BJ (cell line): Measurements from ENCODE around the gene EIF2AK2. TPM values are rescaled to one million over a fixed set of nuclear protein-coding genes. Genes with fewer than 3 reads are reported as not detected.
A peak's percentile ranks its signal among the peaks of the same experiment; 100 is the strongest.
"Not testable (repeated sequence)": the region's sequence is repeated elsewhere in the genome, so short reads cannot be mapped to it uniquely, and the experiment has no call there.

Experiments
- CTCF ChIA-PET: fragments of 350-600 bp; formaldehyde crosslinking; extraction: SDS; loops from one replicate; lab custom pipeline; 2021; ENCODE audit warnings: antibody characterized with exemption, inconsistent platforms; lab: Yijun Ruan, JAX
- POLR2A ChIA-PET: fragments of 300-600 bp; sonication (Branson Sonifier 250); formaldehyde crosslinking; extraction: SDS; loops from one replicate; lab custom pipeline; 2021; ENCODE audit warnings: antibody characterized with exemption; lab: Charles Lee
- DNase-seq: peaks from one replicate; pipeline ENCODE4 v3.0.0-alpha.2; 2011; ENCODE audit warnings: low read depth
- H3K27me3 ChIP-seq: 2 replicates; pipeline ENCODE4 v1.6.0; 2011; ENCODE audit warnings: low read length; ENCODE audit not compliant: control insufficient read depth, insufficient read depth
- H3K36me3 ChIP-seq: 2 replicates; pipeline ENCODE4 v1.5.1; 2011; ENCODE audit warnings: low read length; ENCODE audit not compliant: control insufficient read depth, insufficient read depth
- H3K4me3 ChIP-seq: 2 replicates; pipeline ENCODE4 v1.5.1; 2011; ENCODE audit warnings: low read depth, mild to moderate bottlenecking, control low read depth, low read length
- CTCF ChIP-seq: IDR thresholded peaks from 2 replicates; pipeline ENCODE4 v1.5.1; 2011; ENCODE audit warnings: low read depth, mild to moderate bottlenecking, control low read depth, inconsistent platforms, low read length, moderate library complexity; ENCODE audit not compliant: insufficient read depth
- polyA plus RNA-seq: library from polyadenylated mRNA; depleted of rRNA; stranded (reverse); fragments of >200 nt; gene quantifications from 2 replicates; pipeline ENCODE4 v1.2.3, GENCODE V29; 2011

EIF2AK2 gene
- polyA plus RNA-seq, 1 experiment = 9.3 TPM

GRCh38 chr2:37201208-37201607 is 44.4 kb upstream of the EIF2AK2 start:
- POLR2A ChIA-PET = no interaction called here
- H3K4me3 ChIP-seq = no peak overlapping the region
- no peaks in the 10 kb centered on the region for H3K27me3 ChIP-seq
- no peak for TF ChIP-seq CTCF
- peaks cover 10% of the 10 kb centered on the region for H3K36me3 ChIP-seq
- no peak for DNase-seq
- CTCF ChIA-PET = no interaction called here

- no peak for DNase-seq
- no peaks in the 10 kb centered on the region for H3K27me3 ChIP-seq
- ChIA-PET CTCF (interaction anchor here (0.6 to 1.0 kb wide), 2 partner anchors 31 to 145 kb away, joined by 3 read pairs; no protein-coding TSS in a partner anchor), POLR2A (no interaction called here)
- no peak overlapping the region for H3K4me3 ChIP-seq
- no peak for TF ChIP-seq CTCF
- peaks cover 2% of the 10 kb centered on the region for H3K36me3 ChIP-seq
These were observed 41.9 kb upstream of the EIF2AK2 start for GRCh38 chr2:37198681-37199065.

GRCh38 chr2:37196320-37197195 is 39.8 kb upstream of the EIF2AK2 start, which contains the start of gene CEBPZOS:
CEBPZOS (plus strand) TSS chr2:37196496; CDS start chr2:37199705, 3,209 bp downstream.
- Histone ChIP-seq H3K4me3 (peak within 1 kb of the TSS; percentile 55), H3K36me3 (no peaks in the 10 kb centered on the region), H3K27me3 (no peaks in the 10 kb centered on the region)
- CTCF ChIA-PET = interaction anchor here (0.9 to 1.0 kb wide), 2 partner anchors 16 to 28 kb away, joined by 3 to 4 read pairs; no protein-coding TSS in a partner anchor
- POLR2A ChIA-PET = no interaction called here
- no peak for TF ChIP-seq CTCF
- DNase-seq = peak; percentile 26

- H3K27me3 ChIP-seq, H3K36me3 ChIP-seq, POLR2A ChIA-PET: not testable (repeated sequence)
These were observed 39.1 kb upstream of the EIF2AK2 start for GRCh38 chr2:37195862-37196319.

GRCh38 chr2:37192551-37192950 is 35.8 kb upstream of the EIF2AK2 start:
- POLR2A ChIA-PET = no interaction called here
- DNase-seq = no peak
- no peak for TF ChIP-seq CTCF
- Histone ChIP-seq H3K4me3 (no peak overlapping the region), H3K36me3 (no peaks in the 10 kb centered on the region), H3K27me3 (no peaks in the 10 kb centered on the region)
- CTCF ChIA-PET = no interaction called here

More at GRCh38 chr2:37195862-37196319, 39.1 kb upstream of the EIF2AK2 start:
- not testable (repeated sequence) for DNase-seq
- CTCF ChIA-PET = interaction anchor here (0.6 kb wide), 1 partner anchor 61 kb away, joined by 8 read pairs; no protein-coding TSS in a partner anchor
- H3K4me3 ChIP-seq = peak overlapping the region; percentile 55
